Astrocyte (in vitro differentiated cells and primary cell): ENCODE results near the gene PAX5.

Experiments used
- EZH2 ChIP-seq: IDR thresholded peaks from 2 replicates; pipeline ENCODE4 v1.6.1; 2012; ENCODE audit warnings: mild to moderate bottlenecking, low read length, inconsistent platforms; ENCODE audit not compliant: insufficient read depth
- TF ChIP-seq, protein P1 (sequence below): IDR thresholded peaks from 2 replicates; pipeline ENCODE4 v1.5.1; 2011; ENCODE audit warnings: low read depth, mild to moderate bottlenecking, inconsistent platforms, low read length, moderate library complexity; ENCODE audit not compliant: insufficient read depth

DNA sequence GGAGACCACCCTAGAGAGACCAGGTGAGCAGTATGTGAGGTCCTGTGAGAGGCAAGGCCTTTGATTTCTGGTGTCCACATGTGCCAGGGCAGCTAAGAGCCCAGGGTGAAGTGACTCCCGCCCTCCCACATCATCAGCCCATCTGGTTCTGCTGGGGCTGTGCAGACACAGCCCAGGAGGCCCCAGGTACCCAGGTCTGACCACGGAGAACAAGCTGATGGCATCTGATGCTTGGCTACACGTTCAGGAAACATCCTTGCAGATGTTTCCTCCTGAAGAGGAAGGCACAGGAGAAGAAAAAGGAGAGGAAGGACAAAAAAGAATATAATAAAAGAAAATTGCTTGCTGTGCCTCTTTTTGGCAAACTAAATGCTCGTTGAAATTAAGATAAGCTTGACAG is 225.8 kb downstream of the PAX5 start:
- TF ChIP-seq, protein P1, sequence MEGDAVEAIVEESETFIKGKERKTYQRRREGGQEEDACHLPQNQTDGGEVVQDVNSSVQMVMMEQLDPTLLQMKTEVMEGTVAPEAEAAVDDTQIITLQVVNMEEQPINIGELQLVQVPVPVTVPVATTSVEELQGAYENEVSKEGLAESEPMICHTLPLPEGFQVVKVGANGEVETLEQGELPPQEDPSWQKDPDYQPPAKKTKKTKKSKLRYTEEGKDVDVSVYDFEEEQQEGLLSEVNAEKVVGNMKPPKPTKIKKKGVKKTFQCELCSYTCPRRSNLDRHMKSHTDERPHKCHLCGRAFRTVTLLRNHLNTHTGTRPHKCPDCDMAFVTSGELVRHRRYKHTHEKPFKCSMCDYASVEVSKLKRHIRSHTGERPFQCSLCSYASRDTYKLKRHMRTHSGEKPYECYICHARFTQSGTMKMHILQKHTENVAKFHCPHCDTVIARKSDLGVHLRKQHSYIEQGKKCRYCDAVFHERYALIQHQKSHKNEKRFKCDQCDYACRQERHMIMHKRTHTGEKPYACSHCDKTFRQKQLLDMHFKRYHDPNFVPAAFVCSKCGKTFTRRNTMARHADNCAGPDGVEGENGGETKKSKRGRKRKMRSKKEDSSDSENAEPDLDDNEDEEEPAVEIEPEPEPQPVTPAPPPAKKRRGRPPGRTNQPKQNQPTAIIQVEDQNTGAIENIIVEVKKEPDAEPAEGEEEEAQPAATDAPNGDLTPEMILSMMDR: no peak
- no peak for TF ChIP-seq EZH2
